HepG2 (cell line): ENCODE results near the gene TSHZ1. TPM values are rescaled to one million over a fixed set of nuclear protein-coding genes. Genes with fewer than 3 reads are reported as not detected.

Experiments
- ATAC-seq: fragments of 200-7000 bp; cut with Tn5 transposase; 3 replicates; pipeline ENCODE4 v1.9.1; 2020; ENCODE audit warnings: mild to moderate bottlenecking, moderate library complexity
- BruUV-seq: library from RNA; stranded (reverse); fragments of 400-500 nt; replicated peaks from 2 replicates; lab custom pipeline; 2021; lab: Mats Ljungman, UMichigan
- CTCF ChIA-PET: fragments of 300-600 bp; formaldehyde crosslinking; extraction: SDS; loops from one replicate; lab custom pipeline; 2021; ENCODE audit warnings: low total read pairs, inconsistent platforms, low intra/inter-chr PET ratio; lab: Yijun Ruan, JAX
- POLR2A ChIA-PET: fragments of 350-600 bp; sonication (Branson Sonifier 250); formaldehyde crosslinking; loops from one replicate; lab custom pipeline; 2020; ENCODE audit warnings: antibody characterized with exemption, inconsistent platforms; lab: Yijun Ruan, JAX
- DNase-seq: peaks from one replicate; pipeline ENCODE4 v3.0.0-alpha.2; 2015; ENCODE audit warnings: low spot score
- FAIRE-seq: peaks from 3 replicates; lab custom pipeline; 2011; peaks lifted over from hg19 to GRCh38; lab: Jason Lieb, UNC
- H2AFZ ChIP-seq: one replicate; pipeline ENCODE4 v1.6.1; 2011; ENCODE audit warnings: low read length, inconsistent platforms
- H3K27ac ChIP-seq: fragments of 300-600 bp; 3 replicates; pipeline ENCODE4 v1.8.0; 2011; ENCODE audit warnings: mixed run types, mild to moderate bottlenecking, mixed read lengths, low read length, inconsistent platforms; ENCODE audit not compliant: insufficient read depth; ENCODE audit errors: extremely low read length
- H3K27me3 ChIP-seq, 2 experiments: fragments of 200-600 bp in 1 of 2; 2 replicates in 1 of 2; 3 replicates in 1 of 2; pipeline versions ENCODE4 v1.6.0 to v1.8.0; 2011; ENCODE audit warnings: low read length in 2 of 2, mild to moderate bottlenecking in 2 of 2, moderate library complexity in 2 of 2, inconsistent platforms in 1 of 2; ENCODE audit not compliant: insufficient read depth in 2 of 2, control insufficient read depth in 1 of 2
- H3K36me3 ChIP-seq, 2 experiments: fragments of 200-600 bp in 1 of 2; replicated peaks in 1 of 2; 2 replicates in 1 of 2; 3 replicates in 1 of 2; pipeline versions ENCODE4 v1.5.1 to v1.8.0; 2011; ENCODE audit warnings: low read length in 2 of 2, inconsistent platforms in 1 of 2; ENCODE audit not compliant: insufficient read depth in 2 of 2, control insufficient read depth in 1 of 2
- H3K4me1 ChIP-seq: 2 replicates; pipeline ENCODE4 v1.5.1; 2012; ENCODE audit warnings: low read length, inconsistent platforms; ENCODE audit not compliant: insufficient read depth
- H3K4me2 ChIP-seq: 2 replicates; pipeline ENCODE4 v1.6.0; 2011; ENCODE audit warnings: low read depth, low read length, inconsistent platforms
- H3K4me3 ChIP-seq, 3 experiments: fragments of 200-600 bp in 1 of 3; sonication (generic), shearing (Covaris generic) in 1 of 3; replicated peaks in 1 of 3; 2 replicates each; pipeline ENCODE4 v1.5.1; 2011 to 2016; ENCODE audit warnings: low read length in 3 of 3, inconsistent platforms in 2 of 3, low read depth in 2 of 3, mild to moderate bottlenecking in 2 of 3, control low read depth in 1 of 3, mixed read lengths in 1 of 3; ENCODE audit not compliant: insufficient read depth in 1 of 3
- H3K79me2 ChIP-seq: one replicate; pipeline ENCODE4 v1.6.1; 2011; ENCODE audit warnings: low read length, inconsistent platforms; ENCODE audit not compliant: insufficient read depth
- H3K9ac ChIP-seq: 2 replicates; pipeline ENCODE4 v1.6.0; 2011; ENCODE audit warnings: mild to moderate bottlenecking, low read depth, low read length, inconsistent platforms; ENCODE audit not compliant: insufficient read depth
- H3K9me3 ChIP-seq: 2 replicates; pipeline ENCODE4 v1.5.1; 2012; ENCODE audit warnings: mild to moderate bottlenecking, low read length
- H4K20me1 ChIP-seq: 2 replicates; pipeline ENCODE4 v1.6.0; 2011; ENCODE audit warnings: inconsistent platforms, mild to moderate bottlenecking, low read length, moderate library complexity; ENCODE audit not compliant: insufficient read depth
- CHCHD3 ChIP-seq: sonication (generic); formaldehyde crosslinking; IDR thresholded peaks from 2 replicates; pipeline ENCODE4 v1.8.0; 2022; ENCODE audit warnings: mild to moderate bottlenecking, missing genetic modification reagents, moderate library complexity
- MEF2D ChIP-seq: sonication (generic); formaldehyde crosslinking; IDR thresholded peaks from 2 replicates; pipeline ENCODE4 v1.5.1; 2020; ENCODE audit warnings: mild to moderate bottlenecking, missing genetic modification reagents
- NKX3-1 ChIP-seq: sonication (generic); formaldehyde crosslinking; IDR thresholded peaks from 2 replicates; pipeline ENCODE4 v1.5.0; 2020; ENCODE audit warnings: missing genetic modification reagents
- NR2F6 ChIP-seq, 2 experiments: IDR thresholded peaks; 2 replicates each; pipeline ENCODE4 v1.6.1; 2016; ENCODE audit warnings: antibody characterized with exemption in 1 of 2, mild to moderate bottlenecking in 1 of 2
- RAD21 ChIP-seq: fragments of 450-650 bp; formaldehyde crosslinking; IDR thresholded peaks from 2 replicates; pipeline ENCODE4 v1.5.0; 2020; ENCODE audit warnings: mild to moderate bottlenecking
- STAG1 ChIP-seq: sonication (generic); formaldehyde crosslinking; IDR thresholded peaks from 2 replicates; pipeline ENCODE4 v1.4.0; 2020; ENCODE audit warnings: missing genetic modification reagents
- TAF1 ChIP-seq: sonication (generic); formaldehyde crosslinking; IDR thresholded peaks from 2 replicates; pipeline ENCODE4 v1.4.0; 2020; ENCODE audit warnings: missing genetic modification reagents
- TAF15 ChIP-seq: fragments of 200-400 bp; formaldehyde crosslinking; IDR thresholded peaks from one replicate; pipeline ENCODE4 v1.6.1; 2018; ENCODE audit warnings: mild to moderate bottlenecking, low read depth, low read length; ENCODE audit not compliant: poor library complexity, severe bottlenecking
- ZFP82 ChIP-seq: sonication (generic); formaldehyde crosslinking; IDR thresholded peaks from 2 replicates; pipeline ENCODE4 v1.5.1; 2020; ENCODE audit warnings: mild to moderate bottlenecking, missing genetic modification reagents, borderline replicate concordance
- ZNF136 ChIP-seq: sonication (generic); formaldehyde crosslinking; IDR thresholded peaks from 2 replicates; pipeline ENCODE4 v1.8.1; 2022; ENCODE audit warnings: low read depth, mild to moderate bottlenecking, moderate library complexity, missing genetic modification reagents
- ZNF816 ChIP-seq: sonication (generic); formaldehyde crosslinking; IDR thresholded peaks from 2 replicates; pipeline ENCODE4 v1.8.0; 2022; ENCODE audit warnings: missing genetic modification reagents, mild to moderate bottlenecking, borderline replicate concordance
- WGBS: methylation state at CpG from one replicate; pipeline ENCODE4 v1.1.6; 2017; ENCODE audit warnings: low lambda C conversion rate; 5-methylcytosine and 5-hydroxymethylcytosine counted together
- in situ Hi-C: cut with HindIII; loops from 2 replicates; pipeline ENCODE4 v1.10.0; 2017; ENCODE audit warnings: low pct_unique_long_range_greater_than_20kb; ENCODE audit not compliant: extremely low pct_ligation_motif_present
- intact Hi-C: fragments of 100-400 bp; cut with micrococcal nuclease; formaldehyde crosslinking; loops from one replicate; pipeline ENCODE4 v1.10.0; 2022; ENCODE audit not compliant: unreplicated experiment
- polyA plus RNA-seq, 8 experiments: library from polyadenylated mRNA; depleted of rRNA in 3 of 8; stranded (reverse) in 7 of 8; unstranded in 1 of 8; fragments of >200 nt; fragmentation: Illumina TruSeq in 4 of 8; extraction: Trizol in 4 of 8; gene quantifications; 2 replicates each; pipeline versions ENCODE4 v1.2.1 to v1.2.3, GENCODE V29; 2011 to 2016; ENCODE audit warnings: low read depth in 4 of 8, missing spikeins in 1 of 8, mixed read lengths in 1 of 8; ENCODE audit not compliant: insufficient read depth in 1 of 8
- total RNA-seq, 5 experiments: library from RNA; depleted of rRNA; stranded (reverse); fragments of >200 nt; fragmentation: Illumina TruSeq; extraction: Trizol; gene quantifications; 2 replicates each; pipeline ENCODE4 v1.2.3, GENCODE V29; 2016; ENCODE audit warnings: low read depth in 1 of 5
- TF ChIP-seq, protein P1 (sequence below): sonication (generic); formaldehyde crosslinking; IDR thresholded peaks from 2 replicates; pipeline ENCODE4 v1.5.1; 2020; ENCODE audit warnings: missing genetic modification reagents, mild to moderate bottlenecking, borderline replicate concordance
- TF ChIP-seq, protein P2 (sequence below): sonication (generic); formaldehyde crosslinking; IDR thresholded peaks from 2 replicates; pipeline ENCODE4 v1.5.0; 2020; ENCODE audit warnings: missing genetic modification reagents
- TF ChIP-seq, protein P3 (sequence below): sonication (generic); formaldehyde crosslinking; IDR thresholded peaks from 2 replicates; pipeline ENCODE4 v1.4.0; 2020; ENCODE audit warnings: missing genetic modification reagents, mild to moderate bottlenecking, borderline replicate concordance
- TF ChIP-seq, protein P4 (sequence below): IDR thresholded peaks from 2 replicates; pipeline ENCODE4 v1.6.1; 2018; ENCODE audit warnings: missing genetic modification reagents, mild to moderate bottlenecking, missing compliant biosample characterization

The TSHZ1 gene
- total and polyA plus RNA-seq, 2 of the 13 experiments (the other 11 are each of a cell fraction or from before 2014, with no cell fraction given) = 2.5 to 2.7 TPM

DNA sequence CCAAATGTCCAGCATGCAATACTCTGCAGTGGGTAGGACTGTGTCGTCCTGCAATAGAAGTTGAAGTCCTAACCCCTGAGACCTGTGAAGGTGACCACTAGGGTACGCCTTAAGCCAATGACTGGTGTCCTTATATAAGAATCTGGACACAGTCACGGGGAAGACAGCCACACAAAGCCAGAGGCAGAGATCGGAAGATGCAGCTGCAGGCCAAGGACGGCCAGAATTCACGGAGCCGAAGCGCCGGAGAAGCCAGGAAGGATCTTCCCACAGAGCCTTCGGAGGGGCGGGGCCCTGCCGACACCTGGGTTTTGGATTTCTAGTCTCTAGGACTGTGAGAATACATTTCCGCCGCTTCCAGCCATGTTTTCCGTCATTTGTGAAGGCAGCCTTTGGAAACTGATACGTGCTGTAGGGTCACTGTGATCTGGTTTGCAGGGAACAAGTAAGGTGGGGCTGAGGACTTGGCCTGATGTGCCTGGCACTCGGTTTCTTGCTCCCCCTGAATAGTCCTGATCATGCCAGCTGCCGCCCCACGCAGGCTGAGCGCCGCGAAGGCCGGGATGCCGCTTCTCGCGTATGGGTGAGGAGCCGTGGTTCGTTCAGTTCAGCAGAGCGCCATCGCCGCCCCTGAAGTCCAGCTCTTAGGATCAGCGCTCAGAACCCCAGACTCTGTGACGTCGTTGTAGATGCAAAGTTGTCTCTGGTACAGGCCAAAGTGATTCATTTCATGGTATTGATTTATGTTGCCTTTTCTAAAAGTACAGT lies 40.4 kb upstream of the TSHZ1 start (continued):
- TF ChIP-seq RAD21 (CRISPR knock-in tag) (0 out of 2 replicates have a peak, but pooled peaks have one; percentile 40), NKX3-1 (no peak), STAG1 (CRISPR knock-in tag) (peak; percentile 66)
- TF ChIP-seq, protein P1, sequence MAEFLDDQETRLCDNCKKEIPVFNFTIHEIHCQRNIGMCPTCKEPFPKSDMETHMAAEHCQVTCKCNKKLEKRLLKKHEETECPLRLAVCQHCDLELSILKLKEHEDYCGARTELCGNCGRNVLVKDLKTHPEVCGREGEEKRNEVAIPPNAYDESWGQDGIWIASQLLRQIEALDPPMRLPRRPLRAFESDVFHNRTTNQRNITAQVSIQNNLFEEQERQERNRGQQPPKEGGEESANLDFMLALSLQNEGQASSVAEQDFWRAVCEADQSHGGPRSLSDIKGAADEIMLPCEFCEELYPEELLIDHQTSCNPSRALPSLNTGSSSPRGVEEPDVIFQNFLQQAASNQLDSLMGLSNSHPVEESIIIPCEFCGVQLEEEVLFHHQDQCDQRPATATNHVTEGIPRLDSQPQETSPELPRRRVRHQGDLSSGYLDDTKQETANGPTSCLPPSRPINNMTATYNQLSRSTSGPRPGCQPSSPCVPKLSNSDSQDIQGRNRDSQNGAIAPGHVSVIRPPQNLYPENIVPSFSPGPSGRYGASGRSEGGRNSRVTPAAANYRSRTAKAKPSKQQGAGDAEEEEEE = no peak
- TF ChIP-seq, protein P2, sequence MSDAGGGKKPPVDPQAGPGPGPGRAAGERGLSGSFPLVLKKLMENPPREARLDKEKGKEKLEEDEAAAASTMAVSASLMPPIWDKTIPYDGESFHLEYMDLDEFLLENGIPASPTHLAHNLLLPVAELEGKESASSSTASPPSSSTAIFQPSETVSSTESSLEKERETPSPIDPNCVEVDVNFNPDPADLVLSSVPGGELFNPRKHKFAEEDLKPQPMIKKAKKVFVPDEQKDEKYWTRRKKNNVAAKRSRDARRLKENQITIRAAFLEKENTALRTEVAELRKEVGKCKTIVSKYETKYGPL (CRISPR knock-in tag) = peak; percentile 37; the same call in 1 of the 2 replicates
- TF ChIP-seq, all 625 proteins: peak for 5

DNA sequence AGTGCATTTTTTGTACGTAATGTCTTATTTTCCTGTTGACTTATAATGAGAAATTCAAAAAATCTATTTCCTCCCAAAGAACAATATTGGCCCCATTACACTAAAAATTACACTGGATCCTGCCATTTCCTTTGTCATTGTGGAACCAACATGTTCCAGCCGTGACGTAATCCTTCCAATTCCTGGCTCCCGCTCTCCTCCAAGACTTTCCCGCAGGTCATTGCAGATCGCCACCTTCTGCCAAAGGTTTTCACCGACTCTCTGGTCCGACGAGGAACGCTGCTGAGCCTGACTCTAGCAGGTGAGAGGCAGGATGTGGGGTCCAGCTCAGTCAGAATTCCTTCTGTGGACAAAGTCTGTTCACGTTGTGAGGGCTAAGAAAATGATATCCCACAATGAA lies 39.7 kb upstream of the TSHZ1 start:
- intact Hi-C loops (no loop called here), in situ Hi-C loops (loop anchor here (25.0 kb wide), 1 partner anchor 316 kb away; no protein-coding TSS in a partner anchor)
- peaks cover 12% of the 10 kb centered on the region for H3K4me1 ChIP-seq
- H3K36me3 ChIP-seq = no peaks in the 10 kb centered on the region
- H3K27me3 ChIP-seq = peaks cover 3 to 27% of the 10 kb centered on the region in 2 experiments; a peak in 4 of 5 replicates
- ATAC-seq = no peak
- H4K20me1 ChIP-seq = no peaks in the 10 kb centered on the region
- H3K27ac ChIP-seq = no peak overlapping the region
- ChIA-PET POLR2A (no interaction called here), CTCF (no interaction called here)
- no peaks in the 10 kb centered on the region for H3K9me3 ChIP-seq
- WGBS = 62% methylated on average over 11 of the region's 11 CpGs
- no peak overlapping the region for H2AFZ ChIP-seq
- TF ChIP-seq RAD21 (CRISPR knock-in tag) (no peak), CHCHD3 (no peak), MEF2D (CRISPR knock-in tag) (no peak), ZFP82 (CRISPR knock-in tag) (no peak), ZNF816 (no peak), NR2F6 (IDR thresholded peaks at IDR 0.05) (no peak), NR2F6 (CRISPR knock-in tag; IDR thresholded peaks at IDR 0.05) (no peak), TAF1 (no peak), TAF15 (no peak), ZNF136 (no peak)
- TF ChIP-seq, protein P3, sequence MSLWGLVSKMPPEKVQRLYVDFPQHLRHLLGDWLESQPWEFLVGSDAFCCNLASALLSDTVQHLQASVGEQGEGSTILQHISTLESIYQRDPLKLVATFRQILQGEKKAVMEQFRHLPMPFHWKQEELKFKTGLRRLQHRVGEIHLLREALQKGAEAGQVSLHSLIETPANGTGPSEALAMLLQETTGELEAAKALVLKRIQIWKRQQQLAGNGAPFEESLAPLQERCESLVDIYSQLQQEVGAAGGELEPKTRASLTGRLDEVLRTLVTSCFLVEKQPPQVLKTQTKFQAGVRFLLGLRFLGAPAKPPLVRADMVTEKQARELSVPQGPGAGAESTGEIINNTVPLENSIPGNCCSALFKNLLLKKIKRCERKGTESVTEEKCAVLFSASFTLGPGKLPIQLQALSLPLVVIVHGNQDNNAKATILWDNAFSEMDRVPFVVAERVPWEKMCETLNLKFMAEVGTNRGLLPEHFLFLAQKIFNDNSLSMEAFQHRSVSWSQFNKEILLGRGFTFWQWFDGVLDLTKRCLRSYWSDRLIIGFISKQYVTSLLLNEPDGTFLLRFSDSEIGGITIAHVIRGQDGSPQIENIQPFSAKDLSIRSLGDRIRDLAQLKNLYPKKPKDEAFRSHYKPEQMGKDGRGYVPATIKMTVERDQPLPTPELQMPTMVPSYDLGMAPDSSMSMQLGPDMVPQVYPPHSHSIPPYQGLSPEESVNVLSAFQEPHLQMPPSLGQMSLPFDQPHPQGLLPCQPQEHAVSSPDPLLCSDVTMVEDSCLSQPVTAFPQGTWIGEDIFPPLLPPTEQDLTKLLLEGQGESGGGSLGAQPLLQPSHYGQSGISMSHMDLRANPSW (CRISPR knock-in tag) = no peak
- TF ChIP-seq, protein P4, sequence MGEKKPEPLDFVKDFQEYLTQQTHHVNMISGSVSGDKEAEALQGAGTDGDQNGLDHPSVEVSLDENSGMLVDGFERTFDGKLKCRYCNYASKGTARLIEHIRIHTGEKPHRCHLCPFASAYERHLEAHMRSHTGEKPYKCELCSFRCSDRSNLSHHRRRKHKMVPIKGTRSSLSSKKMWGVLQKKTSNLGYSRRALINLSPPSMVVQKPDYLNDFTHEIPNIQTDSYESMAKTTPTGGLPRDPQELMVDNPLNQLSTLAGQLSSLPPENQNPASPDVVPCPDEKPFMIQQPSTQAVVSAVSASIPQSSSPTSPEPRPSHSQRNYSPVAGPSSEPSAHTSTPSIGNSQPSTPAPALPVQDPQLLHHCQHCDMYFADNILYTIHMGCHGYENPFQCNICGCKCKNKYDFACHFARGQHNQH (CRISPR knock-in tag) = no peak
- H3K9ac ChIP-seq = no peak overlapping the region
- H3K4me3 ChIP-seq = no peak overlapping the region
- H3K4me2 ChIP-seq = no peak overlapping the region
- FAIRE-seq = no peak
- H3K79me2 ChIP-seq = no peaks in the 10 kb centered on the region
- no TSS peak for BruUV-seq
- DNase-seq = no peak
